Measurements from ENCODE around the gene FBXL15.

Gene FBXL15

DNA sequence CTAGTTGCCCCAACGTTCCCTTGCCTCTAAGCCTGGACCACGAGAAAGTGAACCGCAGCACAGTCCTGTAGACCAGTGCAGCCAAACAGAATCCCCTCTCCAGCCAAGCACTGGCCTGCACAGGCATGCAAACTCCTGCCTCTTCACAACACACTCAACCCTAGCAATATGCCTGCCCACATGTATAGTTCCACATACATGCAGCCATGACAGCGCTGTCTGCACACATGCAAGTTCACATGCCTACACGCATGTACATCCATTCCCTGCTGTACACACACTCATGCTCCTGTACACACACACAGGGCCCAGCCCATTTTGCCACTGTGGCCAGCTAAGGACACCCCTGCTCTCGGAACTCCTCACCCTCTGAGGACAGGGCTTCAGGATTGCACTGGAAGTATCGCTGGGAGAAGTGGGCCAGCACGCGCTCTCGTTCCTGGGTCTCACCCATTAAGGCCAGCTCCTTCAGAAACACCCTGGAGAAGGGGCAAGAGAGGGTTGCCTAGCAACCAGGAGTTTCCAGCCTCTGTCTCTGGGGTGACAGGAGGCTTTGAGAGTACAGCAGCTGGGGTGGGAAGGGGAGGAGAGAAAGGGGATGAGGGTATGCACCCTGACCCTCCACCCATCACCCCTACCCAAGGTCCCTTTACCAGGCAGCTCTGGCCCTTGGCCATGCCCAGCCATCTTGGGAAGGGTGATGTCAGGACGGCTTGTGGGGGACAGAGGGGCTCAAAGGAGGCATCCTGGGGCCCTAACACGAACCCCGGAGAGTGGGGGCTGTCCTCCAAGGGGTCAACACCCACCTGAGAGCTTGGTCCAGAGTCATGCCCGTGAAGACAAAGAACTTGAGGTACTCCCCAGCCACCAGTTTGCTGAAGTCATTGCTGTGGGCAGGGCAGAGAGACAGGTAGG is 9.0 kb upstream of the FBXL15 start:
- no peak for DNase-seq

DNA sequence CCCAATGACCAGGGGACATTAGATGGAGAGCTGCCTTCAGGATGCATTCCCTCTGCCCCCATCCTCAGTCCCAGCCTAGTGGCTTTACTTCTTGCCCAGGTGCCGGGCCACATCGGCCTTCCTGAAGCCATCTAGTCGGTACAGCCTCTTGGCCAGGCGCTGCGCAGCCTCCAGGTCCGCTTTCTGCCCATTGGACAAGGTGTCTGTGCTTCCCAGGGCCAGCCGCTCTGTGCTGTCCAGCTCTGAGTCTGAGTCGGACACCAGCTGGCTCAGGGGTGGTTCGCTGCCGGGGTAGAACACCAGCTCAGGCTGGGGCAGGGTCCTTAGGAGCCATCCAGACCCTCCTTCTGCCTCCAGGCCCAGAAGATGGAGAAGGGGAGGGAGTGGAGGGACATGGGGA is 8.3 kb upstream of the FBXL15 start:
- DNase-seq: no peak

DNA sequence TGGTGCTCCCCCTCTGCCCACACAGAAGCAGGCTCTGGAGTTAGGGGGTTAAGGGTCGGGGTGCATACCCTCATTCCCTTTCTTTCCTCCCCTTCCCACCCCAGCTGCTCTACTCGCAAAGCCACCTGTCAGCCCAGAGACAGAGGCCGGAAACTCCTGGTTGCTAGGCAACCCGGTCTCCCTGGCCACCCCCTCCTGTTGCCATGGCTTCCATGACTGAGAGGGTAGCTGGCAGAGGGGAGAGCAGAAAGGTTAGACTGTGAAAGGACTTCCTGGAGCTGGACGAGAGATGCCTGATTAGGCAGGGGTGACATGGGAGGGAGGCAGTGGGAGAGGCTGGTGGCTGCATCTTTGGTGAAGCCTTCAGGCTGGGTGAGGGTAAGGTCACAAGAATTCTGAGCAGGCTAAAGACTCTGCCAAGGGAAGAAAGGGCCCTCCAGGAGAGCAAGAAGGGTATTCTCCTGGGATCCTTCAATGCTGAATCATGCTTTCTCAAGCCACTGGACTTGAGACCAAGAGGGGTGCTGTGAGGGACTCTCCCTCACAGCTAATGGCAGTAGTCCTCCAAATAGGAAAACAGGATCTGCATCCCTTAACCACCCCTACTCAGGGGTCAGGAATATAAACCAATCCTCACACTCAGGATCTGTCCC is 7.5 kb upstream of the FBXL15 start:
- DNase-seq: peak; percentile 85

DNA sequence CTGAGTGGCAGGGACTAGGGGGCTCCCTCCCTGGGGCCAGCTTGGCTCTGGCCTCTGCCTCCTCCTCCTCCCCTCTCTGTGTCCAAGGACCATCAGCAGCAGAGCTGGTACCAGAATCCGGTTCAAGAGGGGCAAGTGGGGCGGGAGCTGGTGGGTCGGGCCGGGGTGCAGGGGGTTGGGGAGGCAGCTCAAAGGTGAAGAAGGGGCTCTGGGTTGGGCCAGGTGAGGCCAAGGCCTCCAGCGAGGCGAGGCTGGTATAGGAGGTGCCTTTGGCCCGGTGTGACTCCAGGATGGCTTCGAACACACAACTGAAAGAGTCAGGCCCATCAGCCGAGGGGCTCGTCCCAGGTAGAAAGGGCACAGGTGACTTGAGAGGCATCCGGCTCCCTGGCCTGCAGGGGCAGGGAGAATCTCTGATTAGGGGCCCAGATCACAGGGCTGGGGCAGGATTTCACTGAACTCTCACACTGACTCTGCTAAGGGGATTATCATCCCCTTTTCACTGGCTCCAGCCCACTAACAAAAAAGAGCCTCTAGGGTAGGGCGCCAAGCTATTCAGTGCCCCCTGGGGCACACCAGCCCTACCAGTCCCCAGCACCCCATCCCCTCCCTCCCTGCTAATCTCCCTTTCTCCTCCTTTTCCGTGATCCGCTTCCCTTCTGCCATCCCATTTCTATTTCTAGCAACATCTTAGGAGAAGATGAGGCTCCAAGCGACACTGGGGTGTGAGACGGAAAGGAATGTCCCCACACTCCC is 6.7 kb upstream of the FBXL15 start:
- no peak for DNase-seq

DNA sequence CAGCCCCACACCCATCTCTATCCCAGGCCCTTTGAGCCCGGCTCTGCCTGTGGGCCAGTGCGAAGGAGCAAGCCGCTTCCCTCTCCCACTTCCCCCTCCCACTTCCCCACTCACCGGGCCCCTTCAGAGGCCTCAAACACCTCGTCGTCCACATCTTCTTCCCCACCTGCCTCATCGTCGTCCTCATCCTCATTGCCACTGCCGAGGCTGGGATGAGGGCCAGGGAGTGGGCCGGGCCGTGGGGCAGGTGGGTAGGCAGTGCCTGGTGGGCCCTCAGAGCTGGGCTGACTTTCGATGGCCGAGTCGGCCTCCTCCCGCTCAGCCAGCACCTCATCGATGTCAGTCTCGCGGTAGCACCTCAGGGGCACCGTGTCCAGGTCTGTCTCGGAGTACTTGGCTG is 5.9 kb upstream of the FBXL15 start:
- no peak for DNase-seq

DNA sequence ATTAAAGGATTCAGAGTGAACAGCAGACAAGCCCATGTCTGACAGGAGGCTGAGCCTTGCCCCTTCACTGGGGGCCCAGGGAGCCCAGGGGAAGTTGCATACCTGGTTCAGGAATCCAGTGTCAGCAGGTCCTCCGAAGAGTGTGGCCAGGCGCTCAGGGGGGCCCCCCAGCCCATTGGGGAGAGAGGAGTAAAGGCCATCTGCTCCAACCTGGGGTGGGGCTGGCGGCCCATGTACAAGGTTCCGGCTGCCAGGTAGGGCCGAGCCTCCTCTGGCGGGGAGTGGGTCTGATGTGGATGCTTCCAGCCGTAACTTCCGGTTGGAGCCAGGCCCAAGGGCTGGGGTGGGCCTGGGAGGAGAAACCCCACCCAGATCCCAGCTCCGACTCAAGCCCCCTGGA is 4.4 kb upstream of the FBXL15 start:
- DNase-seq: no peak

DNA sequence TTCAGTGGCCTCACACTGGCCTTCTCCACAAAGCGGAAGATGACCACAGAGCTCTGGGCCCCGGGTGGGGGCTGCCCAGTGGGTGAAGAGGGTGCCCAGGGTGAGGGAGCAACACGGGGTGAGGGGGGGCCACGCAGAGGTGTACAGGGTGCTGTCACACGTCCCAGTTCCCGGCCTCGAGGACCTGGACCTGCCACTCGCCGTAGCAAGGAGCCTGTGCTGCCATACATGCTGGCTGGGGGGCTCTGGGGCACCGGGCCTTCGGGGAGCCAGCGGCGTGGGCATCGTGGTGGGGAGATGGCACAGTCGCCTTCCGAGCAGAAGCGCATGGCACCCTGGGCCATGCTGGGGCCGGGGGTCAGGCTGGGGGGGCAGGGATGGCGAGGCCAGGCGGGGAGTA is 3.9 kb upstream of the FBXL15 start:
- no peak for DNase-seq

DNA sequence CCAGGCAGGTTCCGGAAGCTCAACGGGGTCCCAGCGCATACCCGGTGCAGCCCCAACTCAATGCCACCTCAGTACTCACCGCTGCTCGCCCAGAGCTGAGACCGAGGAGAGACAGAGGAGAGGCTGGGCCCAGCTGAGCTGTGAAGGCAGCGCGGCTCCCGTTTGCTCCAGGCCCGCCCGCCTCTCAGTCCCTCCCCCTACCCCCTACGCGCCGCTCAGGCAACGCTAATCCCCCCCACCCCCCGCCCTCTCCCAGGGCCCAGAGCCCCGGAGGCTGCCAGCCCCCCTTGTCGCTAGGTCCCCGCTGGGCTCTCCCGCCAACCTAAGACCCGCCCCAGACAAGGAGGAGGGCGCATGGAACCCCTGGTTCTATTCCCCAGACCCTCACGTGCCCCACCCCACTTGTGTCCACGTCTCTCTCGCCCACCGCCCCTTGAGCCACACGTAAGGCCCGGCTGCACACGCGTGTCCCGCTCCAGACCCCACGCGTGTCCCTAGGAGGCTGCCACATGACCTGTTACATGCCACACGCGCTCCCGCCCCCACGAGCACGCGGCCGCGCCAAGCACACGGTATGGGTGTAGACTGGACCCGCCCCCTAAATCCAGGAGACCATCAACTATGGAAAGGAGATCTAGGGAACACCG is 1.9 kb upstream of the FBXL15 start, which contains the start of gene PSD:
Gene PSD, minus strand, starts transcription at position 164 of the 647 bp plus-strand sequence. CDS start 1,747 bp downstream, outside the sequence.
- peak; percentile 87 for DNase-seq

DNA sequence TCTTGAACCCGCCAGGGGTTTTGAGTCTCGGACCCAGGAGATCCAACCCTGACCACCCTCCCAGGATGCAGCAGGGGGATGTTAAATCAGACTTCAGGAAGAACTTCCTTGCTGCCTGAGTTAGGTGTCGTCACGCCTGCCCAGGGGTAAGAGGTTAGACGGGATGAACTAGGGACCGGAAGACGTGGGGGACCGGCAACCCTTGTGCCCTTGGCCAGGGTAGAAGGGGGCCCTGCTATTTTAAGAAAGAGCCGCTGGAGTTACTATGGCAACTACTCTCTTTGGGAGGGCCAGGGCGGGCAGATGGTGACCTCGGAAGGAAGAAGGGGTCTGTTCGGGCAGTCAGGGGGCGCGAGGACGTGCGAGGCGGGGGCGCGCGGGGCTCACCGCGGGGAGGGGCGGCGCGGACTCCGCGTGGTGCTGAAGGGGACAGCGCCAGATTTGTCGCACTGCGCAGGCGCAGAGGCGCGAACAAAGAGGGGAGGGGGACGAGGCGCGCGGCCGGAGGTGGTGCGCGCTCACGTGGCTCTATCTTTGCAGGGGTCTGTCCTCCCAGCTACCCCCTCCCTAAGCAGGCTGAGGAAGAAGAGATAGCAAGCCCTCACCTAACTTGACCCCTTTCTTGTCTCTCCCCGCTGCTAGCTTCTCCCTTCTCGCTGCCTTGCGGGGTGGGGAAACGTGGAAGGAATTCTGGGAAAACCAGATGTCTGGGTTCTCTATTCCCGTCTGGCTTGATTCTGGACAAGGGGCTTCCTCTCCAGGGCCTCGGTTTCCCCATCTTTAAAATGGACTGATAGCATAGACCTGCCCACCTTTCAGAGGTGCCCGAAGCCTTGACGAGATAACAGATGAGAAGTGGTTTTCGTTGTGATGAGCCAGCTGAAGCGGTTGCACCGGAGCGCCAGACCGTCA is 1.1 kb upstream of the FBXL15 start:
- DNase-seq: peak; percentile 84

DNA sequence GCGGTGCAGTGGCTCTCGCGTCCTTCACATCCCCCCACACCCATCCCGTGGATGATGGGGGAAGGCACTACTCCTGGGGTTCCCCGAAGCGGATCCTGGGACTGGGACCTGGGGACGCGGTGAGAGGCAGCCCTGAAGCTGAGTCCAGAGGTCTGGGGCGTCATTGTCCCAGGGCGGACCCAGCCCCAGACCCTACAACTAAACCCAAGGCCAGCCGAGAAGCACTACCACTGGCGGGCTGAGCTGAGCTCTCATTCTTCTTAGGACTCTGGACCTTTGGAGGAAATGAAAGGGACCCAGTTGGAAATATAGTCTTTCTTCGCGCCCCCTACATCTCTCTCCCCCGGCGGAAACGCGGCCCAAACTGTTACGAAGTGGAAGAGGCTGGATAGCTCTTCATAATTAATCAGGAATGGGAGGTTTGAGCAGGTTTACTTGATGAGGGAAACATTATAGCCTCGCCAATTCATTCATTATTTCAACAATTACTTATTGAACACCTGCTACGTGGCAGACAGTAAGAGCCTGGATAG is 389 bp upstream of the FBXL15 start:
- DNase-seq: no peak

DNA sequence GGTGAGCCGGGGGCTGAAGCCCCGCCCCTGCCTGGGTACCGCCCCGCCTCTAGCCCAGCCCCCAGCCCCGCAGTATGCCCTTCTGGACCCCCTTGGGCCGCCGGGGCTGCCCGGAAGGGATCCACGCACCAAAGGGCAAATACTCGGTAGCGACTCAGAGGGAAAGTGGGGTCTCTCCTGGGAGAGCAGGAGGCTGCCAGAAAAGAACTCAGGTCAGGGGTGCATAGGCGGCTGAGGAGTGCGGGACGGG is 796 bp downstream of the FBXL15 start:
- no peak for DNase-seq

DNA sequence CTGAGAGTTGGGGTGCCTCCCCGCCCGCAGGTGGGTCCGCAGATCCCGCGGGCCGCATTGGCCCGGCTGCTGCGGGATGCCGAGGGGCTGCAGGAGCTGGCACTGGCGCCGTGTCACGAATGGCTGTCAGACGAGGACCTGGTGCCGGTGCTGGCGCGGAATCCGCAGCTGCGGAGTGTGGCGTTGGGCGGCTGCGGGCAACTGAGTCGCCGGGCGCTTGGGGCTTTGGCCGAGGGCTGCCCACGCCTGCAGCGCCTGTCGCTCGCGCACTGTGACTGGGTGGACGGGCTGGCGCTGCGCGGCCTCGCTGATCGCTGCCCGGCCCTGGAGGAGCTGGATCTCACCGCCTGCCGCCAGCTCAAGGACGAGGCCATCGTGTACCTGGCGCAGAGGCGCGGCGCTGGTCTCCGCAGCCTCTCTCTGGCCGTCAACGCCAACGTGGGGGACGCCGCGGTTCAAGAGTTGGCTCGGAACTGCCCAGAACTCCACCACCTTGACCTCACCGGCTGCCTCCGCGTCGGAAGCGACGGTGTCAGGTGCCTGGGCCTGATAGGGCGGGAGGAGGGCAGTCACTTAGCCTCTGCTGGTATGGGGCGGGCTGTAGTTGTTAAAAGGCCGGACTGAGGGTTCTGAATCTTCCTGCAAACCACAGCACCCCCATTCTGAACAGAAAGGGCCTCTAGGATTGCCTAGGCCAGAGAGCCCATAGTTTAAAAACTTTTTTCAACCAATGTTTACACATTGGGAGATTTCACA is 1.3 kb downstream of the FBXL15 start:
- DNase-seq: no peak

DNA sequence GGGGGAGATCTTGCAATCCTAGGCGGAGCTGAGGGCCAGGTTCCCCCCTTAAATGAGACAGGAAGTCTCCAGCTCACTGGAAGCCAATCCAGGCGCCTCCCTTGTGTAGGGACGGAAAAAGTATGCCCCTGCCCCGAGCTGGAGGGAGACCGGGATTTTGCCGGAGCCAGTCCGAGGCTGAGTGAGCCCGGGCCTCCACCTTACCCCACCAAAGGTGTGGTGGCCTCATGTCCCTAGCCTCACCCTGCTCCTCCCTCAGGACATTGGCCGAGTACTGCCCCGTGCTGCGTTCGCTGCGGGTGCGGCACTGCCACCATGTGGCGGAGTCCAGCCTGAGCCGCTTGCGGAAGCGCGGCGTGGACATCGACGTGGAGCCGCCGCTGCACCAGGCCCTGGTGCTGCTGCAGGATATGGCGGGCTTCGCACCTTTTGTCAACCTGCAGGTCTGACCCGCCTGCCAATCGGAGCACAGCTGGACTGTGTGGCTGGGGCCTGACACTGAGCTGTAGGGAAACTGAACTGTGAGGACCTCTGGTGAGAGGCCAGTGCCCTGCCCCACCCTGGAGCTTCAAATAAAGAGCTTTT is 2.0 kb downstream of the FBXL15 start:
- DNase-seq: no peak

DNA sequence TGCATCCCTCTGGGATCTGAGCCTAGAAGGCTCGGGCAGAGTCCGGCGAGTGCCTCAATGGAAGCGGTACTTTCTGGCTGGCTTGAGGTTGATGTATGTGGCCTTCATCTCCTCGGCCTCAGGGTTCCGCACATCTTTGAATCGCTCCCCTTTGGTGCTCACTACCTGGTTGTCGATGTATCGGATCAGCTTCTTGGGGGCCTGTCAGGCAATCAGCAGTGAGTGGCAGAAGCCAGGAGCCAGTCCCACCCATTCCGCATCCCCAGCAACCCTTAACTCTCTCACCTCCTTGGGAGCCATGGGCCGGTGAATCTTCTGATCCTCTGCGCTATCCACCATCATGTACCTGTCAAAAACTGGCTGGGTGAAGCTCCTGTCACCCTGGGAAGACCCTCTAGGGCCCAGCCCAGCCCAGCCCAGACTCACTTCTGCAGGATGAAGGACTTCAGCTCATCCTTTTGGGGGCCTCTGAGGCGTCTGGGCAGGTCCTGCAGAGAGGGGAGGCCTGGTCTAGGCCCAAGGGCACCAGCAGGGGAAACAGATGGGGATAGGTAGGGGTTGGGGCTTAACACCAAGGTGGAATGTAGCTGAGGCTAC is 2.8 kb downstream of the FBXL15 start:
- DNase-seq: no peak

DNA sequence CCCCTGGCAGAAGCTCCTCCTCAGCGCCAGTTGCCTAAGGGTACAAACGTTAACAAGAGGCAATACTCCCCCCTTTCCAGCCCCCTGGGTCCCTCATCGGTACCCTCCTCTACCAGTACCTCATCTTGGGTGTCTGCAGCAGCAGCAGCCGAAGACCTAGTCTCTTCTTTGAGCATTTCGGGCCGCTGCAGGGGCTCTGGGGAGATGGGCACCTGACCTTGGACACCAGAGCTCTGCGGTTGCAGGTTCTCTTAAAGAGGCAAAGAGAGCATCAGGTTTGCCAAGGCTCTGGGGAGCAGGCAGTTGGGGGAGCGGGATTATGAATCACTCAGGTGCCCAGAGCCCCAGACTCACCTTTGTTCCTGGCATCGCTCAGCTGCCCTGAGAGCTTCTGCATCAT is 3.5 kb downstream of the FBXL15 start:
- no peak for DNase-seq

DNA sequence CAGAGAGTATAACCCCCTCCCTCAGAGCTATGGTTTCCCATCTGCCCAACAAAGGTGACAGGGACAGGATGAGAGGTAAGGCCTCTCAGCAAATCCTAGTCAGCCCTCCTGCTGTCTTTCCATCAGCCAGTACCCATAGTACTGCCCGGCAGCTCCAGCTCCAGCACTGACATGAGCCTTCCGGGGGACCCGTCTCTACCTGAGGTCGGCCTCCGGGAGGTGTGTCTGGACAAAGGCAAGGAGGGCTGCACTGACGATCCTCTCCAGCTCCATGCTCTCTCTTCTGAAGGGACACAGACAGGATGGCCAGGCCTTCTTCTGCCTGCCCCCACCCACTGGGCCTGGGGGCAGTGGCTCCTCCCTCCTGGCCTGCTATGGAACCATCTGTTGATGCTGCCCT is 4.3 kb downstream of the FBXL15 start:
- DNase-seq: no peak

DNA sequence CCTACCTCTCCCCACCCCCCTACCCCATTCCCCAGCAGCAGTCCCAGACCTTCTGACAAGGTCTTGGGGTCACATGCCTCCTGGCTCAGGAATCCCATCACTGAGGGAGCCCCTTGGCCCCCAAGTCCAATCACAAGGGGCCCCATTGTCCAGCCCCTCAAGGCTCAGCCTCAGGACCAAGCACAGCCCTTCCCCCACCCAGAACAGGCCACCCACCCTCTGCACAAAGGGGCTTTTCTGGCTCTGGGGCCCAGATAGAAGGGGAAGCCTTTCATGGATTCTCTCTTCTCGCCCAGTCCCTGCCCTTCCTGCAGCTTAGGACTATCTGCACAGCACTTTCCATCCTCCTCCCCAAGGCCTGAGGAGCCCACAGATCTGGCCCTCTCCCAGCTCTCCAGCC is 4.8 kb downstream of the FBXL15 start:
- no peak for DNase-seq

DNA sequence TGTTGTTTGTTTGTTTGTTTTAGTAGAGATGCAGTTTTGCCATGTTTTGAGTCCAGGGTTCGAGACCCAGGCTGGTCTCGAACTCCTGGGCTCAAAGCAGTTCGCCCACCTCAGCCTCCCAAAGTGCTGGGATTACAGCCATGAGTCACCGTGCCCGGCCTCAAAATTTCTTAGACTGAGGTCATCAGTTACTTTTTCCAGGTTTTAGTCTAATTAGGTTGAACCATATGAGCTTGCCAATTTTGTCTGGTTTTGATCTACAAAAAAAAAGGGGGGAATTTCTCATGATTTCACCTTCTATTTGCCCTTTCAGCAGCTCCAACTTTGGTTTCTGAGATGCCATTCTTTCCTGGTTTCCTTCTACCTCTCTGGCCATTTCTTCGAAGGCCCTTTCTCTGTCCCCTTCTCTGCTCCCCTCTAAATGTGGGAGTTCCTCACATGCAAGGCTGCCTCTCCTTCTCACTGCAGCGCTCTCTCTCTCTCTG is 6.2 kb downstream of the FBXL15 start:
- no peak for DNase-seq

DNA sequence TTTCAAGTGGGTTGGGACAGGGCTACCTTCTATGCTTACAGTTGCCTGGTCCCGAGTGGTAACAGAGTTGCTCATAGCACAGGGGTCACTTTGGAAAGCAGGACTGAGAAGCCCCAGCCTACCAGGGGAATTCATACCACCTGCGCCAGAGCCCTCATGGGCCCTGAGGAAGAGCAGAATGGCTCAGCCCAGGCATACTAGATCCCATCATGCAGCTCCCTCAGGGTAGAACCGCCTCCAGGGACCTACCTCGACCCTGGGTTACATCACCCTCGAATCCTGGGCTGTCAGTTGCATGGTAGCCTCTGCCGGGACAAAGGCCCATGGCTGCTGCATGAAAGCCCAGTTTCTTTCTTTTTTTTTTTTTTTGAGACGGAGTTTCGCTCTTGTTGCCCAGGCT is 8.8 kb downstream of the FBXL15 start:
- DNase-seq: no peak

DNA sequence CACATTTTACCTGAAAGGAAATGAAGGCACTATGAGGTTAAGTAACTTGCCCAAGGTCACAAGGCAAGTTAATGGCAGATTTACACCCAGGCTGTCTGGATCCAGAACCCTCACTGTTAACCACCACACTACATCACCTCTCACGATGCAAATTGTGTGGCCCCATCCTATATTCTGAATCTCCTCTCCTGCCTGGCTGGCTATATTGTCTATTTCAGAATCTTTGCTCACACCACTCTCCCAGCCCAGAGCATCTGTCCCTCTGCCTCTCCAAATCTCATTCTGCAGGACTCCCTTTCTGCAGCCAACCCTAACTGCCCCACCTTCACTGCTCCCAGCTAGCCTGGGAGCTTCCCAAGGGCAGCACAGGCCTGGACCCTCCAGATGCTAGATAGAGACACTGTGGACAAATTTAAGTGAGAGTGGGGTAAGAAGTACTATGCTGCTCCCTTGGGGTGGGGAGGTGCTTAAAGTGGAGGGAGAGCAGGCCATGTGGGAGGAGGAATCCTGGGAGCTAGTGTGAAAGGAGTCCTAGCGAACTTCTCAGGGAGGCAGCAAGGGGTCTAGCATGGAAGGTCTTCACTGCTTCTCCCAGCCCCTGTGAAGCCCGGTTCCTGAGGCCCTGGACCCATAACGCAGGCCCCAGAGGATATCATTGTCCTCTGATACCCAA is 11.0 kb downstream of the FBXL15 start:
- no peak for DNase-seq
